ENCODE data around the gene NAA80.

NAA80 gene

DNA sequence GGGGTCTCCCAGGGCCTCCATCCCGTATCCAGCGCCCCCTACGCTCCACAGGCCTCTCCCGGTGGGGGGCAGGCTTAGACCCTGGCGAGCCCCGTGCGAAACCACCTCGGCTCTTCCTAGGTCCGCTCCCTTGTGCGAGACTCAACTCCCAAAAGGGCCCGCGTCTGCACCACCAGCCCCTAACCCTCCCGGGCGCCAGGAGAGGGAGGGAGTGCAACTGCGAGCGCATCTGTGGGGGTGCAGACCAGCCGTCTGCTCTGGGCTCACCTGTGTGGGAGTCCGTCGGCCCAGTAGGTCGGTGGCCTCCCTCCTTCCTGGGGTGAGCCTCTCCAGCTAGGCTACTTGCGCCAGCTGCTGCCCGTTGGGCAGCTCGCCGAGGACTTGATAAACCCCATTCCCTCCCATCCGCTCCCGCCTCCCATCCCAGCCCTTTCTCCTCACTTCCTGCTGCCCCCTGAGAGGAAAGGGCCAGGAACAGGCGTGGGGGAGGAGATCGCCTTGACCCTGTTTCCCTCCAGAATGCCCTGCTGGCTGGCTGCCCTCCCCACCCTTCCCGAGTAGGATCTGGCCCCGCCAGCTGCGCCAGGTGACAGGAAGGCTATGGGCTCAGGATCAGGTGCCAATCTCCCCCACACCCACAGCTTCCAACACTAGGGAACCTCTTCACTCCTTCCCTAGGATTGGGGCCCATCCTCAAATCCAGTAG is 23.3 kb upstream of the NAA80 start, which contains the start of gene HYAL2:
Gene HYAL2 (minus strand): TSS at position 360 of the 706 bp plus-strand sequence. CDS start 2,256 bp downstream, outside the sequence.
- DNase-seq (ENCODE audit: extremely low read depth, low read depth) = no peak
- no peak for TF ChIP-seq CTCF (IDR thresholded peaks at IDR 0.05; ENCODE audit: low read depth, low read length)

DNA sequence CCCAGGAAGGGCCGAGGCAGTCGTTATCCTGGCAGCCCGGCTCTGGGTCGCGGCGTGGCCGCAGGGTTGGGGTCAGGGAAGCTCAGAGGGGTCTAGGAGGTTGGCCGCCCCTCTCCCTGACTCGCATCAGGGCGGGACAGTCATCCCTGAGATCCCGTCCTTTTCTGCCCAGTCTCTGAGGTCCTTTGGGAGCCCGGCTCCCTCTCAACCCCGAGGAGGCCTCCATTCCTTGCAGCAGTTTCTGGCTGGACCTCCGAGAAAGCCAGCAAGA is 22.8 kb upstream of the NAA80 start:
- no peak for DNase-seq (ENCODE audit: extremely low read depth, low read depth)
- no peak; the same call in 1 of the 2 replicates for TF ChIP-seq CTCF (IDR thresholded peaks at IDR 0.05; ENCODE audit: low read depth, low read length)

GRCh38 chr3:50321336-50322114 is 22.3 kb upstream of the NAA80 start:
- peak; percentile 32 for TF ChIP-seq CTCF (IDR thresholded peaks at IDR 0.05; ENCODE audit: low read depth, low read length)
- DNase-seq (ENCODE audit: extremely low read depth, low read depth) = peak; percentile 68

DNA sequence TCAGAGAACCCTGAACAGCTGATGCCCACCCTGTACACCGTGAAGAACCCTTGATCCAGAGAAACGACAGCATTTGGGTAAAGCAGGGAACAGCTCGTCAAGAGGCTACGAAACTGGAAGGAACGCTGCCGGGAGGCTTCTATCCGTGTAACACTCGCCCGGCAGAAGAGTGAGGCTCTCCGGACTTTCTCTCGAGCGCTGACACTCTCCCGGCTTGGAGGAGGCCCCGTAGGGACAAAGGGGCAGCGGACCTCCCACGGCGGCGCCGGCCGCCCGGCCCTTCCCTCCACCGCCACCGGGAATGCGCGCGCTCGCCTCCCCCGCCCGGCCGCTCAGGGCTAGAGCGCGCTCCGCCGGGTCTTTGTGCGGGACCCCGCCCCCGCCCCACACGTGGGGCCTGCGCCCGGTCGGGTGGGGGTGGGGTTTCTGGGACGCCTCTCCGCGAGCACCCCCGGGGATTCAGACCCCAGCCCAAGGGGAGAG is 21.7 kb upstream of the NAA80 start:
- TF ChIP-seq CTCF (IDR thresholded peaks at IDR 0.05; ENCODE audit: low read depth, low read length) = no peak
- no peak for DNase-seq (ENCODE audit: extremely low read depth, low read depth)

- no peak for DNase-seq (ENCODE audit: extremely low read depth, low read depth)
- TF ChIP-seq CTCF (IDR thresholded peaks at IDR 0.05; ENCODE audit: low read depth, low read length) = no peak
Measured at GRCh38 chr3:50319894-50320625, 20.9 kb upstream of the NAA80 start.

- TF ChIP-seq CTCF (IDR thresholded peaks at IDR 0.05; ENCODE audit: low read depth, low read length) = no peak
Measured at GRCh38 chr3:50319181-50319893, 20.1 kb upstream of the NAA80 start.

More at GRCh38 chr3:50319181-50319893, 20.1 kb upstream of the NAA80 start:
- no peak for DNase-seq (ENCODE audit: extremely low read depth, low read depth)
